Activated gamma-delta T cell (primary cell): ENCODE data around the gene MUC20.
"Not testable (repeated sequence)": the region's sequence is repeated elsewhere in the genome, so short reads cannot be mapped to it uniquely, and the experiment has no call there.

ENCODE experiments used
- DNase-seq: peaks from one replicate; lab custom pipeline; 2025; lab: John Stamatoyannopoulos, UW

The MUC20 gene

GRCh38 chr3:195770841-195771645 lies 50.3 kb downstream of the MUC20 start:
- not testable (repeated sequence) for DNase-seq

DNA sequence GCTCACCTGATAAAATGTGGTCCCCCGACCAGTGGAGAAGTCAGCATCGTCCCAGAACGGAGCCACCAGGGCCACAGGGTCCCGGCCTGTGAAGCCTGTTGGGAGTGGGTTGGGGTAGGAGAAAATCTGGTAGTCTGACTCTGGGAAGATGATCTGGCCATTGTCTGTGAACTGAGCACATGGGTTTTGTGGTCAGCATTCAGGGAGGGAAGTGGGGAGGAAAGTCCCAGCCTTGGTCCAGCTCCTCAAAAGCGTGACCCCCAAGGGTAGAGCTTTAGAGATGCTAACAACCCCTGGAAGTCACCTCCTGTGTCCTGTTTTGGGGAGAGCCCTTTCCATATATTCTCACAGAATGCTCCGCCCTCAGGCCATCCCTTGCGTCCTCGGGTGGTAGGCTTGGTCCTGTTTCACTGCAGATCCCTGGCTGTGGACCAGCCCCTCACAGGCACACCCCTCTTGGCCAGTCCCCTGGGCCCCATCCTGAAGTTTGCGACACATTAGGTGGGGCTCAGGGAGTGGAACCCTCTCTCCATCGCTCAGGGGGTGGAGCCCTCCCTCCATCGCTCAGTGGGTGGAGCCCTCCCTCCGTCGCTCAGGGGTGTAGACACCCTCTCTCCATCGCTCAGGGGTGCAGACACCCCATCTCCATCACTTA lies 51.0 kb downstream of the MUC20 start:
- no peak for DNase-seq

GRCh38 chr3:195773956-195774537 lies 53.3 kb downstream of the MUC20 start:
- DNase-seq: no peak

DNA sequence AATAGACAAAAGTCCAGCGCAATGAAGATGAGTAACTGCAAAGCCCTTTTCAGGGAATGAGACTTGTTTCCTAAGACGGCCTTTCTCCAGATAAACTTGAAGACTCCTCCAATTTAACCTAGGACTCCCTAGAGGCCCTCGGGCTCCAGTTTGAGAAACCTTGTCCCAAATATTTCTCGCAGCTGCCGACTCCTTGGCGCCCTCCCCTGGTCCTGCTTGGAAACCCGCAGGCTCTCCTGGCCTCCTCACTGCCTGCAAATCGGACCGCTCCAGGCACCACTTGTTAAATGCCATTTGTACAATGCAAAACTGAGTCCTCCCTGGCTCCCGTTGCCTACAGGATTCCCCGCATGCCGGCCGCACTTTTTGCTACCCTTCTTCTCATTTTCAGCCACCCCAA lies 54.1 kb downstream of the MUC20 start:
- DNase-seq: no peak

GRCh38 chr3:195777975-195778374 lies 57.2 kb downstream of the MUC20 start:
- no peak for DNase-seq

- not testable (repeated sequence) for DNase-seq
These were observed 60.5 kb downstream of the MUC20 start for GRCh38 chr3:195781236-195781635.
